Stomach (tissue), 9 donors: Measurements from ENCODE around the gene UGGT2. TPM values are rescaled to one million over a fixed set of nuclear protein-coding genes. Genes with fewer than 3 reads are reported as not detected.
A peak's percentile ranks its signal among the peaks of the same experiment; 100 is the strongest.

Source experiments
- DNase-seq, 2 donors: peaks; one replicate each; pipeline versions ENCODE4 v3.0.0 to v3.0.0-alpha.2; 2013 to 2019
- H3K27ac ChIP-seq, 5 donors: fragments of 200-600 bp in 4 of 5; sonication (generic) in 4 of 5; one replicate each; pipeline ENCODE4 v1.5.1; 2013 to 2019; ENCODE audit warnings: mild to moderate bottlenecking in 1 of 5, moderate library complexity in 1 of 5
- H3K27me3 ChIP-seq, 3 donors: fragments of 200-600 bp; sonication (generic); one replicate each; pipeline ENCODE4 v1.5.1; 2017 to 2019; ENCODE audit warnings: mixed run types in 1 of 3
- H3K36me3 ChIP-seq, 4 donors: fragments of 200-600 bp; sonication (generic); 1 replicate in 3 of 4; 2 replicates in 1 of 4; pipeline ENCODE4 v1.5.1; 2016 to 2019
- H3K4me1 ChIP-seq, 4 donors: fragments of 200-600 bp; sonication (generic); one replicate each; pipeline ENCODE4 v1.5.1; 2016 to 2019
- H3K4me3 ChIP-seq, 4 donors: fragments of 200-600 bp; sonication (generic) in 3 of 4; one replicate each; pipeline ENCODE4 v1.5.1; 2016 to 2019; ENCODE audit warnings: mild to moderate bottlenecking in 1 of 4
- H3K9me3 ChIP-seq, 4 donors: fragments of 200-600 bp; sonication (generic); one replicate each; pipeline ENCODE4 v1.5.1; 2016 to 2019
- EP300 ChIP-seq: sonication (generic); formaldehyde crosslinking; IDR thresholded peaks from one replicate; pipeline ENCODE4 v1.6.1; 2017; ENCODE audit warnings: antibody characterized with exemption
- POLR2A ChIP-seq, 4 donors: fragments of 450-650 bp; IDR thresholded peaks; one replicate each; pipeline ENCODE4 v1.6.1; 2016; ENCODE audit warnings: antibody characterized with exemption in 4 of 4, control low read depth in 2 of 4, mild to moderate bottlenecking in 1 of 4, moderate library complexity in 1 of 4
- POLR2AphosphoS5 ChIP-seq, 3 donors: sonication (generic); formaldehyde crosslinking; IDR thresholded peaks; one replicate each; pipeline ENCODE4 v1.6.1; 2016; ENCODE audit warnings: antibody characterized with exemption in 3 of 3
- WGBS, 5 donors: extraction: QIAGEN DNeasy Blood & Tissue Kit in 3 of 5; methylation state at CpG; one replicate each; pipeline versions ENCODE4 v1.1.5 to v1.1.7; 2013 to 2018; 5-methylcytosine and 5-hydroxymethylcytosine counted together
- intact Hi-C: fragments of 100-400 bp; cut with DNase I; formaldehyde crosslinking; loops from one replicate; pipeline ENCODE4 v1.15.1; 2023; ENCODE audit warnings: low total_unique reads
- polyA plus RNA-seq, 3 donors: library from polyadenylated mRNA; stranded (reverse); fragments of 200-250 nt; gene quantifications; one replicate each; pipeline ENCODE4 v1.2.3, GENCODE V29; 2013
- total RNA-seq, 5 donors: library from RNA; depleted of rRNA; stranded (reverse); fragments of >200 nt; gene quantifications; one replicate each; pipeline versions ENCODE4 v1.1.0 to v1.2.3, GENCODE V29; 2014 to 2016
- TF ChIP-seq, protein P1 (sequence below), 7 experiments: fragments of 450-650 bp in 4 of 7; fragments of 200-600 bp in 3 of 7; sonication (generic) in 3 of 7; IDR thresholded peaks; one replicate each; pipeline ENCODE4 v1.5.1; 2016 to 2019; ENCODE audit warnings: antibody characterized with exemption in 7 of 7, control low read depth in 2 of 7, mild to moderate bottlenecking in 1 of 7
- donor health status: healthy with polysubstance abuse.
- donor health status: Bipolar disorder and iron deficiency.
- donor health status: healthy.

The UGGT2 gene
- total and polyA plus RNA-seq, 8 donors, result 2.1 to 140 (median 21.6) TPM

DNA sequence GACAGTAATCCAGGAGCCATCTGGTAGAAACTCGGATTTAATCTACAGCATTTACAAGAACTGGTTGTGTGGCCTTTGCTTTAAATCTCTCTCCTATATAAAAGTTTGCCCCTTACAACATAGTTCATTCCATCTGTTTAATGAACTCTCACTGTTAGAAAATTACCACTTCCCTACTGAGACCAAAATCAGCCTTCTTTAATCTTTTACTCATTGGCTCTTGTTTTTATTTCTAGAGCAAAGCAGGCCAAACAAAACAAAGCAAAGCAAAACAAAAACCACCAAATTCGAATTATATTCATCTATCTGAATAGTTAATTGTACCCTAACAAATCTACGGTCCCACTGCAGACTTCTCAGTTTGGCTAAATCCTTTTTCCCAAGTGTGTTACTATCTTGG is 127.0 kb downstream of the UGGT2 start:
- 64 to 79% (median 65%) methylated on average over 3 of the region's 3 CpGs for WGBS, 5 donors
- no peak for DNase-seq
- Histone ChIP-seq H3K4me3 (no peak overlapping the region), H3K4me1 (peaks cover 0 to 5% (median 2%) of the 10 kb centered on the region in 4 donors), H3K27me3 (no peaks in the 10 kb centered on the region), H3K9me3 (peaks cover 0 to 28% (median 13%) of the 10 kb centered on the region in 4 donors), H3K27ac (no peak overlapping the region), H3K36me3 (peaks cover 0 to 27% (median 4%) of the 10 kb centered on the region in 4 donors)
- intact Hi-C loops, result no loop called here
- TF ChIP-seq EP300 (no peak), POLR2A (IDR thresholded peaks at IDR 0.05) (no peak), POLR2AphosphoS5 (IDR thresholded peaks at IDR 0.05) (no peak)
- TF ChIP-seq, protein P1, sequence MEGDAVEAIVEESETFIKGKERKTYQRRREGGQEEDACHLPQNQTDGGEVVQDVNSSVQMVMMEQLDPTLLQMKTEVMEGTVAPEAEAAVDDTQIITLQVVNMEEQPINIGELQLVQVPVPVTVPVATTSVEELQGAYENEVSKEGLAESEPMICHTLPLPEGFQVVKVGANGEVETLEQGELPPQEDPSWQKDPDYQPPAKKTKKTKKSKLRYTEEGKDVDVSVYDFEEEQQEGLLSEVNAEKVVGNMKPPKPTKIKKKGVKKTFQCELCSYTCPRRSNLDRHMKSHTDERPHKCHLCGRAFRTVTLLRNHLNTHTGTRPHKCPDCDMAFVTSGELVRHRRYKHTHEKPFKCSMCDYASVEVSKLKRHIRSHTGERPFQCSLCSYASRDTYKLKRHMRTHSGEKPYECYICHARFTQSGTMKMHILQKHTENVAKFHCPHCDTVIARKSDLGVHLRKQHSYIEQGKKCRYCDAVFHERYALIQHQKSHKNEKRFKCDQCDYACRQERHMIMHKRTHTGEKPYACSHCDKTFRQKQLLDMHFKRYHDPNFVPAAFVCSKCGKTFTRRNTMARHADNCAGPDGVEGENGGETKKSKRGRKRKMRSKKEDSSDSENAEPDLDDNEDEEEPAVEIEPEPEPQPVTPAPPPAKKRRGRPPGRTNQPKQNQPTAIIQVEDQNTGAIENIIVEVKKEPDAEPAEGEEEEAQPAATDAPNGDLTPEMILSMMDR (IDR thresholded peaks at IDR 0.05), result no peak

DNA sequence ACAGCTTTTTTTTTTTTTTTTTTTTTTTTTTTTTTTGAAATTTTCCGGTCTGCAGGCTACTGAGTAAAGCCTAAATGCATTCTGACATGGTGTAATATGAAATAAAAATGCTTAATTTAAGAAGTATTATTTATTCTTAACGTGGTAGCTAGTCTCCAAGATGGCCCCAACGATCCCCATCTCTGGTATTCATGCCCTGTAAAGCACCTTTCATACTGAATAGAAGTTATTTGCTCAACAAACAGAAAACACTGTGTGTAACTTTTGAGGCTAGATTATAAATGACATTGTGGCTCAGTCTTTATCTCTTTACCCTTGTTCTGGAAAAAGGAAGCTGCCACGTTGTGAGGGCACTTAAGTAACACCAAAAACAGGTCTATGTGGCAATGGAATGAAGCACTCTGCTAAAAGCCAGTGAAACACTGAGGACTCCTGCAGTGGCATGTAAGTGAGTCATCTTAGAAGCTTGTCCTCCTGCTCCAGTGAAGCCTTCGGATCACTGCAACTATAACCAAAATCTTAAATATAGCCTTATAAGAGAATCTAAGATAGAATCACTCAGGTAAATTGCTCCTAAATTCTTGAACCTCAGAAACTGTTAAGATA is 128.7 kb downstream of the UGGT2 start:
- Histone ChIP-seq H3K27ac (no peak overlapping the region), H3K27me3 (no peaks in the 10 kb centered on the region), H3K36me3 (peaks cover 0 to 13% (median 2%) of the 10 kb centered on the region in 4 donors), H3K4me1 (peaks cover 0 to 5% (median 2%) of the 10 kb centered on the region in 4 donors), H3K9me3 (peaks cover 0 to 15% (median 10%) of the 10 kb centered on the region in 4 donors), H3K4me3 (no peak overlapping the region)
- intact Hi-C loops, result no loop called here
- TF ChIP-seq POLR2A (IDR thresholded peaks at IDR 0.05), result no peak
- peak in 1 of 3 donors; percentile 22 for TF ChIP-seq POLR2AphosphoS5 (IDR thresholded peaks at IDR 0.05)
- DNase-seq, result peak in 1 of 2 donors; percentile 26
- 43 to 56% (median 50%) methylated on average over 5 of the region's 5 CpGs for WGBS, 5 donors

DNA sequence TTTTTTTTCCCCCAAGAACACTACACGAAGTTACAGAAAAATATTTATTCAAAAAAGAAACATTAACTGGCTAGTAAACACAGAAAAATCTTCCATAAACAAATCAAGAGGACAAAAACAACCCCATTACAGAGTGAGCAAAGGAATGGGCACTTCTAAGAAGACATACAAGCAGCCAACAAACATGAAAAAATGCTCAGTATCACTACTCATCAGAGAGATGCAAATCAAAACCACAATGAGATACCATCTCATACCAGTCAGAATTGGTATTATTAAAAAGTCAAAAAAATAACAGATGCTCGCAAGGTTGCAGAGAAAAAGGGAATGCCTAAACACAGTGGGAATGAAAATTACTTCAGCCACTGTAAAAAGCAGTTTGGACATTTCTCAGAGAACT is 131.7 kb downstream of the UGGT2 start:
- intact Hi-C loops, result no loop called here
- Histone ChIP-seq H3K27ac (no peak overlapping the region), H3K4me3 (no peak overlapping the region), H3K36me3 (peaks cover 0 to 5% (median under 1%) of the 10 kb centered on the region in 4 donors), H3K4me1 (peaks cover 0 to 5% (median 2%) of the 10 kb centered on the region in 4 donors), H3K9me3 (no peaks in the 10 kb centered on the region), H3K27me3 (no peaks in the 10 kb centered on the region)
- TF ChIP-seq, protein P1 (IDR thresholded peaks at IDR 0.05), result no peak
- no peak for TF ChIP-seq POLR2AphosphoS5 (IDR thresholded peaks at IDR 0.05)
- no peak for DNase-seq
- WGBS, 5 donors, result 65 to 81% (median 71%) methylated on average over 2 of the region's 2 CpGs

DNA sequence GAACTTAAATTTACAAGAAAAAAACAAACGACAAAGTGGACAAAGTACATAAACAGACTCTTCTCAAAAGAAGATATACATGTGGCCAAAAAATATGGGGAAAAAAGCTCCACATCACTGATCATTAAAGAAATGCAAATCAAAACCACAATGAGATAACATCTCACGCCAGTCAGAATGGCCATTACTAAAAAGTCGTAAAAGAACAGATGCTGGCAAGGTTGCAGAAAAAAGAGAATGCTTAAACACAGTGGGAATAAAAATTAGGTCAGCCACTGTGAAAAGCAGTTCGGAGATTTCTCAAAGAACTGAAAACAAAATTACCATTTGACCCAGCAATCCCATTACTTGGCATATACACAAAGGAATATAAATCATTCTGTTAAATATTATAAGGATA is 132.7 kb downstream of the UGGT2 start:
- intact Hi-C loops, result no loop called here
- TF ChIP-seq, protein P1 (IDR thresholded peaks at IDR 0.05), result no peak
- TF ChIP-seq POLR2AphosphoS5 (IDR thresholded peaks at IDR 0.05) (no peak), POLR2A (IDR thresholded peaks at IDR 0.05) (no peak), EP300 (no peak)
- Histone ChIP-seq H3K9me3 (no peaks in the 10 kb centered on the region), H3K36me3 (peaks cover 0 to 14% (median 9%) of the 10 kb centered on the region in 4 donors), H3K4me1 (peaks cover 0 to 5% (median 2%) of the 10 kb centered on the region in 4 donors), H3K4me3 (no peak overlapping the region), H3K27me3 (no peaks in the 10 kb centered on the region), H3K27ac (no peak overlapping the region)
- DNase-seq, result no peak
- WGBS, 5 donors, result 76 to 91% (median 85%) methylated on average over 4 of the region's 4 CpGs

DNA sequence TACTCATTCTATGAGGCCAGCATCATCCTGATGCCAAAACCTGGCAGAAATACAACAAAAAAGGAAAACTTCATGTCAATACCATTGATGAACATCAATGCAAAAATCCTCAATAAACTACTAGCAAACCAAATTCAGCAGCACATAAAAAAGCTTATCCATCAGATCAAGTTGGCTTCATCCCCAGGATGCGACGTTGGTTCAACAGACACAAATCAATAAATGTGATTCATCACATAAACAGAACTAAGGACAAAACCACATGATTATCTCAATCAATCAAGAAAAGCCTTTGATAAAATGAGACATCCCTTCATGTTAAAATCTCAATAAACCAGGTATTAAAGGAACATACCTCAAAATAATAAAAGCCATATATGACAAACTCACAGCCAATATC is 134.3 kb downstream of the UGGT2 start:
- TF ChIP-seq, protein P1 (IDR thresholded peaks at IDR 0.05), result no peak
- no peak for TF ChIP-seq EP300
- no peak for TF ChIP-seq POLR2A (IDR thresholded peaks at IDR 0.05)
- TF ChIP-seq POLR2AphosphoS5 (IDR thresholded peaks at IDR 0.05), result no peak
- Histone ChIP-seq H3K4me1 (no peaks in the 10 kb centered on the region), H3K36me3 (peaks cover 0 to 13% (median 12%) of the 10 kb centered on the region in 4 donors), H3K4me3 (no peak overlapping the region), H3K27me3 (no peaks in the 10 kb centered on the region), H3K27ac (no peak overlapping the region), H3K9me3 (no peaks in the 10 kb centered on the region)
- DNase-seq, result no peak
- intact Hi-C loops, result no loop called here
- 91 to 95% (median 92%) methylated on average over 2 of the region's 2 CpGs for WGBS, 5 donors
